SK-N-MC (cell line): ENCODE data around the gene PLK5.

ENCODE experiments used
- EZH2 ChIP-seq: fragments of 200-600 bp; sonication (generic); IDR thresholded peaks from one replicate; pipeline ENCODE4 v1.6.1; 2017; ENCODE audit warnings: antibody characterized with exemption
- FOXP2 ChIP-seq: optimal IDR thresholded peaks from 2 replicates; pipeline ENCODE3; 2011; ENCODE audit warnings: mild to moderate bottlenecking, moderate library complexity; ENCODE audit not compliant: insufficient read depth; ENCODE audit errors: extremely low read length, control extremely low read depth
- POLR2AphosphoS5 ChIP-seq: IDR thresholded peaks from 2 replicates; pipeline ENCODE4 v1.6.1; 2012; ENCODE audit warnings: mild to moderate bottlenecking, low read depth, low read length, borderline replicate concordance

- TF ChIP-seq EZH2 (no peak), FOXP2 (no peak), POLR2AphosphoS5 (no peak)
Observed at GRCh38 chr19:1491849-1492170, 32.1 kb upstream of the PLK5 start.
